Lower lobe of right lung (tissue), 2 donors: ENCODE measurements around the gene ZNF768. TPM values are rescaled to one million over a fixed set of nuclear protein-coding genes. Genes with fewer than 3 reads are reported as not detected.
A peak's percentile ranks its signal among the peaks of the same experiment; 100 is the strongest.

Source experiments
- ATAC-seq, 2 donors: fragments of 200-7000 bp; cut with Tn5 transposase; one replicate each; pipeline ENCODE4 v1.9.1; 2020 to 2022; ENCODE audit warnings: mild to moderate bottlenecking in 2 of 2, moderate library complexity in 2 of 2
- DNase-seq: peaks from one replicate; pipeline ENCODE4 v3.0.0-alpha.2; 2020
- H3K27ac ChIP-seq: fragments of 200-600 bp; one replicate; pipeline ENCODE4 v1.8.0; 2022
- H3K27me3 ChIP-seq: fragments of 200-600 bp; one replicate; pipeline ENCODE4 v1.8.0; 2022; ENCODE audit warnings: low read depth
- H3K36me3 ChIP-seq: fragments of 200-600 bp; one replicate; pipeline ENCODE4 v1.8.0; 2022; ENCODE audit warnings: mild to moderate bottlenecking
- H3K4me1 ChIP-seq: fragments of 200-600 bp; one replicate; pipeline ENCODE4 v1.8.0; 2022
- H3K4me3 ChIP-seq: fragments of 200-600 bp; one replicate; pipeline ENCODE4 v1.8.0; 2022; ENCODE audit warnings: mild to moderate bottlenecking
- H3K9me3 ChIP-seq: fragments of 200-600 bp; one replicate; pipeline ENCODE4 v1.8.0; 2022
- CTCF ChIP-seq: fragments of 200-600 bp; IDR thresholded peaks from one replicate; pipeline ENCODE4 v1.8.0; 2022; ENCODE audit warnings: antibody characterized with exemption, mild to moderate bottlenecking
- intact Hi-C: fragments of 100-400 bp; cut with DNase I; formaldehyde crosslinking; loops from one replicate; pipeline ENCODE4 v1.11.0; 2022
- total RNA-seq: library from RNA; stranded (reverse); fragmentation: NEBNext Ultra II Directional; extraction: Animal tissue kit (Norgen Biotek cat#: 25700); gene quantifications from one replicate; pipeline ENCODE4 v1.2.1, GENCODE V29; 2021
- donor health status: DM: no; HTN: yes; CAD: no; lungs with severe emphysema.

ZNF768 gene
- total RNA-seq, 1 donor from 2014 or later: 24.9 TPM

- H3K4me1 ChIP-seq: peaks cover 26% of the 10 kb centered on the region
- peaks cover 28% of the 10 kb centered on the region for H3K36me3 ChIP-seq
- peak overlapping the region; percentile 92 for H3K4me3 ChIP-seq
- ATAC-seq (no peak), DNase-seq (no peak)
- intact Hi-C loops: no loop called here
- peak overlapping the region; percentile 98 for H3K27ac ChIP-seq
- no peaks in the 10 kb centered on the region for H3K27me3 ChIP-seq
- H3K9me3 ChIP-seq: no peaks in the 10 kb centered on the region
- no peak for TF ChIP-seq CTCF
Measured at GRCh38 chr16:30558789-30559377, 32.5 kb upstream of the ZNF768 start.

GRCh38 chr16:30557957-30558788 lies 31.8 kb upstream of the ZNF768 start, which contains the start of gene ZNF764:
TSS of gene ZNF764 (minus strand) at chr16:30558374. CDS start at chr16:30558182, 192 bp downstream.
- DNase-seq (peak; percentile 99), ATAC-seq (peak; percentile 97 to 98)
- peaks cover 35% of the 10 kb centered on the region for H3K36me3 ChIP-seq
- peaks cover 31% of the 10 kb centered on the region for H3K4me1 ChIP-seq
- H3K4me3 ChIP-seq: peak within 1 kb of the TSS; percentile 92
- H3K9me3 ChIP-seq: no peaks in the 10 kb centered on the region
- intact Hi-C loops: no loop called here
- TF ChIP-seq CTCF: no peak
- H3K27ac ChIP-seq: peak within 1 kb of the TSS; percentile 98
- H3K27me3 ChIP-seq: no peaks in the 10 kb centered on the region

GRCh38 chr16:30557707-30557956 lies 31.3 kb upstream of the ZNF768 start:
- Histone ChIP-seq H3K4me1 (peaks cover 37% of the 10 kb centered on the region), H3K36me3 (peaks cover 36% of the 10 kb centered on the region), H3K9me3 (no peaks in the 10 kb centered on the region), H3K4me3 (peak overlapping the region; percentile 92), H3K27ac (peak overlapping the region; percentile 98), H3K27me3 (no peaks in the 10 kb centered on the region)
- no peak for TF ChIP-seq CTCF
- intact Hi-C loops: no loop called here
- no peak for ATAC-seq
- no peak for DNase-seq

DNA sequence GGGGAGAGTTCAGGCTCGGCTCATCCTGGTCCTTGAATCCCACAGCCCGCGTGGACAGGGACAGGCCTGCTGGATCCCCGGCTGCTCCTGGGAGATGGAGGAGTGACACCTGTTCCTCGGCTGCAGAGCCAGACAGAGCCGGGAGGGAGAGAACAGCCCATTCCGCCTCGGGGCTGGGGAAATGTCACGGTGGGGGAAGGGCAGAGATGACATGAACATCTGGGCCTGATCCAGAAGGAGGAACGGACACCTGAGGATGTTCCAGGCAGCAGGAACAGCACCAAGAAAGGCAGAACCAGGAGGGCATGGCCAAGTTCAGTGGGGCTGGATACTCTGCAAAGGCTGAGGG lies 29.7 kb upstream of the ZNF768 start:
- no peak for TF ChIP-seq CTCF
- ATAC-seq: no peak
- H3K36me3 ChIP-seq: peaks cover 36% of the 10 kb centered on the region
- DNase-seq: no peak
- H3K9me3 ChIP-seq: no peaks in the 10 kb centered on the region
- no peak overlapping the region for H3K4me3 ChIP-seq
- no peaks in the 10 kb centered on the region for H3K27me3 ChIP-seq
- H3K4me1 ChIP-seq: peaks cover 39% of the 10 kb centered on the region
- H3K27ac ChIP-seq: no peak overlapping the region
- intact Hi-C loops: no loop called here

GRCh38 chr16:30555315-30556124 lies 29.2 kb upstream of the ZNF768 start:
- peaks cover 38% of the 10 kb centered on the region for H3K4me1 ChIP-seq
- no peak for DNase-seq
- intact Hi-C loops: no loop called here
- H3K27me3 ChIP-seq: no peaks in the 10 kb centered on the region
- H3K9me3 ChIP-seq: no peaks in the 10 kb centered on the region
- no peak overlapping the region for H3K27ac ChIP-seq
- no peak for TF ChIP-seq CTCF
- no peak for ATAC-seq
- H3K36me3 ChIP-seq: peaks cover 36% of the 10 kb centered on the region
- no peak overlapping the region for H3K4me3 ChIP-seq
